GM12878 (cell line): ENCODE data around the gene ADCY7. TPM values are rescaled to one million over a fixed set of nuclear protein-coding genes. Genes with fewer than 3 reads are reported as not detected.
A peak's percentile ranks its signal among the peaks of the same experiment; 100 is the strongest.

ENCODE experiments used
- ATAC-seq: fragments of 200-7000 bp; cut with Tn5 transposase; 3 replicates; pipeline ENCODE4 v1.9.1; 2020; ENCODE audit warnings: mild to moderate bottlenecking, moderate library complexity
- BruUV-seq: library from RNA; stranded (reverse); fragments of 400-500 nt; replicated peaks from 2 replicates; lab custom pipeline; 2021; lab: Mats Ljungman, UMichigan
- CTCF ChIA-PET: fragments of 300-600 bp; sonication (Branson Sonifier 250); formaldehyde crosslinking; extraction: SDS; loops from one replicate; lab custom pipeline; 2021; ENCODE audit warnings: inconsistent platforms; lab: Yijun Ruan, JAX
- POLR2A ChIA-PET: fragments of 350-600 bp; formaldehyde crosslinking; extraction: SDS; loops from one replicate; lab custom pipeline; 2021; ENCODE audit warnings: inconsistent platforms; lab: Charles Lee
- RAD21 ChIA-PET: fragments of 300-600 bp; sonication (Branson Sonifier 250); formaldehyde crosslinking; loops from one replicate; lab custom pipeline; 2023; ENCODE audit warnings: antibody characterized with exemption; ENCODE audit not compliant: unreplicated experiment; lab: Charles Lee
- SMC1A ChIA-PET: fragments of 300-600 bp; sonication (Branson Sonifier 250); formaldehyde crosslinking; loops from one replicate; lab custom pipeline; 2023; ENCODE audit not compliant: unreplicated experiment, uncharacterized antibody; lab: Charles Lee
- DNase-seq: peaks from one replicate; pipeline ENCODE4 v3.0.0-alpha.2; 2011; ENCODE audit warnings: low read depth, low spot score
- FAIRE-seq: peaks from 3 replicates; lab custom pipeline; 2011; peaks lifted over from hg19 to GRCh38; lab: Jason Lieb, UNC
- H2AFZ ChIP-seq: 2 replicates; pipeline ENCODE4 v1.6.0; 2011; ENCODE audit warnings: low read depth, low read length, control low read depth; ENCODE audit not compliant: control insufficient read depth
- H3K27ac ChIP-seq: 2 replicates; pipeline ENCODE4 v1.5.1; 2011; ENCODE audit warnings: control low read depth; ENCODE audit not compliant: control insufficient read depth, insufficient read depth
- H3K27me3 ChIP-seq, 2 experiments: replicated peaks in 1 of 2; 2 replicates each; pipeline versions ENCODE4 v1.6.0 to v1.6.1; 2011; ENCODE audit warnings: low read length in 1 of 2; ENCODE audit not compliant: control insufficient read depth in 2 of 2, insufficient read depth in 2 of 2
- H3K36me3 ChIP-seq, 2 experiments: 2 replicates each; pipeline ENCODE4 v1.5.1; 2011; ENCODE audit warnings: low read length in 1 of 2; ENCODE audit not compliant: control insufficient read depth in 2 of 2, insufficient read depth in 2 of 2
- H3K4me1 ChIP-seq: 2 replicates; pipeline ENCODE4 v1.6.1; 2011; ENCODE audit warnings: mild to moderate bottlenecking, low read length, moderate library complexity, mixed read lengths; ENCODE audit not compliant: control insufficient read depth, insufficient read depth
- H3K4me2 ChIP-seq: 2 replicates; pipeline ENCODE4 v1.6.0; 2011; ENCODE audit warnings: control low read depth; ENCODE audit not compliant: control insufficient read depth, insufficient read depth
- H3K4me3 ChIP-seq: fragments of 200-600 bp; sonication (generic); 2 replicates; pipeline ENCODE4 v1.5.1; 2016
- H3K79me2 ChIP-seq: 2 replicates; pipeline ENCODE4 v1.6.0; 2011; ENCODE audit warnings: low read length; ENCODE audit not compliant: control insufficient read depth, insufficient read depth
- H3K9ac ChIP-seq: 2 replicates; pipeline ENCODE4 v1.8.0; 2011; ENCODE audit warnings: low read length, control low read depth, mixed read lengths; ENCODE audit not compliant: control insufficient read depth, insufficient read depth
- H3K9me3 ChIP-seq: replicated peaks from 3 replicates; pipeline ENCODE4 v1.5.1; 2011; ENCODE audit warnings: mild to moderate bottlenecking, low read length; ENCODE audit not compliant: control insufficient read depth, insufficient read depth
- H4K20me1 ChIP-seq: 2 replicates; pipeline ENCODE4 v1.6.0; 2011; ENCODE audit not compliant: control insufficient read depth, insufficient read depth
- KLF5 ChIP-seq: fragments of 450-650 bp; IDR thresholded peaks from 2 replicates; pipeline ENCODE4 v1.6.1; 2014; ENCODE audit warnings: mild to moderate bottlenecking; ENCODE audit not compliant: partially characterized antibody
- PKNOX1 ChIP-seq: fragments of 450-650 bp; IDR thresholded peaks from 2 replicates; pipeline ENCODE4 v1.6.1; 2016; ENCODE audit warnings: mild to moderate bottlenecking
- YBX1 ChIP-seq: fragments of 450-650 bp; IDR thresholded peaks from 2 replicates; pipeline ENCODE4 v1.6.1; 2016; ENCODE audit warnings: antibody characterized with exemption
- WGBS: methylation state at CpG from one replicate; pipeline ENCODE4 v1.1.6; 2016; ENCODE audit warnings: low lambda C conversion rate; ENCODE audit not compliant: insufficient replicate concordance, insufficient coverage; ENCODE audit errors: missing lambda C conversion rate; 5-methylcytosine and 5-hydroxymethylcytosine counted together
- in situ Hi-C: fragments of 300-500 bp; cut with MboI; formaldehyde crosslinking; loops from 9 replicates; pipeline ENCODE4 v1.14.3; 2018; ENCODE audit warnings: mixed read lengths
- intact Hi-C: fragments of 100-400 bp; cut with micrococcal nuclease; formaldehyde crosslinking; loops from one replicate; pipeline ENCODE4 v1.14.2; 2022; ENCODE audit not compliant: unreplicated experiment
- polyA plus RNA-seq, 11 experiments: library from polyadenylated mRNA; depleted of rRNA in 4 of 11; unstranded in 6 of 11; stranded (reverse) in 5 of 11; fragments of >200 nt; fragmentation: Nextera tagmentation in 4 of 11; fragmentation: Illumina TruSeq in 1 of 11; extraction: Ambion mirVana in 4 of 11; extraction: Trizol in 1 of 11; gene quantifications; 1 replicate in 1 of 11; 2 replicates in 10 of 11; pipeline versions ENCODE4 v1.2.1 to v1.2.3, GENCODE V29; 2011 to 2016; ENCODE audit warnings: inconsistent platforms in 2 of 11, missing spikeins in 2 of 11, low read depth in 1 of 11
- total RNA-seq, 4 experiments: library from RNA; depleted of rRNA in 3 of 4; stranded (reverse); fragments of >200 nt in 3 of 4; fragmentation: Illumina TruSeq in 1 of 4; extraction: Trizol in 1 of 4; gene quantifications; 2 replicates each; pipeline versions ENCODE4 v1.2.1 to v1.2.3, GENCODE V29; 2013 to 2021

Gene ADCY7
- total and polyA plus RNA-seq, 10 of the 15 experiments (the other 5 are each of a cell fraction or from before 2014, with no cell fraction given) = 1.2 to 87.9 (median 24.4) TPM

- TF ChIP-seq YBX1 = no peak
Measured at GRCh38 chr16:50261160-50261706, 5.1 kb upstream of the ADCY7 start (continued).

GRCh38 chr16:50261707-50262235, 4.6 kb upstream of the ADCY7 start:
- no peaks in the 10 kb centered on the region for H4K20me1 ChIP-seq
- H3K27ac ChIP-seq = no peak overlapping the region
- 36% methylated on average over 11 of the region's 11 CpGs for WGBS
- BruUV-seq = no TSS peak
- H3K36me3 ChIP-seq = no peaks in the 10 kb centered on the region
- no peak overlapping the region for H3K9ac ChIP-seq
- H3K27me3 ChIP-seq = no peaks in the 10 kb centered on the region; a peak in 1 of 4 replicates
- H3K4me2 ChIP-seq = no peak overlapping the region
- POLR2A ChIA-PET = interaction anchor here (1.0 kb wide), 1 partner anchor 13 kb away, joined by 3 read pairs; no protein-coding TSS in a partner anchor
- SMC1A ChIA-PET = interaction anchor here (1.4 to 1.5 kb wide), 2 partner anchors 11 to 14 kb away, joined by 4 read pairs; no protein-coding TSS in a partner anchor
- CTCF ChIA-PET = interaction anchor here (0.7 to 1.5 kb wide), 3 partner anchors 93 to 1621 kb away, joined by 3 to 4 read pairs (median 3); no protein-coding TSS in a partner anchor
- FAIRE-seq (no peak), ATAC-seq (no peak), DNase-seq (no peak)
- TF ChIP-seq KLF5 (no peak), PKNOX1 (peak; percentile 70)
- intact Hi-C loops (no loop called here), in situ Hi-C loops (no loop called here)
- no peak overlapping the region for H2AFZ ChIP-seq
- no peak overlapping the region for H3K4me3 ChIP-seq
- peaks cover 28% of the 10 kb centered on the region for H3K4me1 ChIP-seq
- H3K79me2 ChIP-seq = peaks cover 5% of the 10 kb centered on the region
- RAD21 ChIA-PET = interaction anchor here (2.2 kb wide), 1 partner anchor 13 kb away, joined by 6 read pairs; no protein-coding TSS in a partner anchor
- no peaks in the 10 kb centered on the region; the same call in 2 of the 3 replicates for H3K9me3 ChIP-seq
